SK-MEL-5 (cell line): ENCODE results near the gene RAC2. TPM values are rescaled to one million over a fixed set of nuclear protein-coding genes. Genes with fewer than 3 reads are reported as not detected.

Experiments
- DNase-seq: peaks from one replicate; pipeline ENCODE4 v3.0.0-alpha.2; 2016; ENCODE audit warnings: low read depth, low spot score
- in situ Hi-C: cut with HindIII; loops from 2 replicates; pipeline ENCODE4 v1.10.0; 2016; ENCODE audit warnings: low sequenced_read_pairs, high pct_unique_total_duplicates, low pct_unique_long_range_greater_than_20kb
- total RNA-seq: library from RNA; depleted of rRNA; stranded (reverse); fragments of >200 nt; shearing (Covaris generic); gene quantifications from 2 replicates; pipeline ENCODE4 v1.2.3, GENCODE V29; 2014

Gene RAC2
- total RNA-seq, 1 experiment from 2014 or later: not detected

DNA sequence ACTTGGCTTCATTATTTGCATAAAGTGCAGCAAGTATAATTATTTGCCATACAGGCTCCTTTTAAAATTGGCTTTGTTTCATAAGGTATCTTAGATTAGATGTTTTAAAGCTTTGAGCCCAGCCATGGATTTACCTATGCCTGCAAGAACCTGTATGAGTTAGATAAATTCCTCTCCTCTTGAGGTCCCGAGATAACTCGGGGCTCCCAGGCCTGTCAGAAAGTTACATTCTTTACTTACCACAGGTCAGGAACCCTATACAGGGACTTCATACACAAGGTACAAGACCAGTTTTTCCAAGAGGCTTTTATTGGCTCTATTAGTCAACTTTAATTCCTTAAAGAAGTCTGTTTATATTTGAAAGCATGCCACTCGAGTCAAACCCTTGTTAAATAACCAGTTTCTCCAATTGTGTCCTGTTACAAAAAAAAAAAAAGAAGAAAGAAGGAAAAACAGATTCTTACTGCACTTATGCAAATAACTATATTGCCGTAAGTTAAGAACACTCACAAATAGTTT is 53.7 kb downstream of the RAC2 start:
- DNase-seq: no peak
- in situ Hi-C loops: loop anchor here (25.0 kb wide), 1 partner anchor 128 kb away; the partner anchor contains the start of gene KCTD17

DNA sequence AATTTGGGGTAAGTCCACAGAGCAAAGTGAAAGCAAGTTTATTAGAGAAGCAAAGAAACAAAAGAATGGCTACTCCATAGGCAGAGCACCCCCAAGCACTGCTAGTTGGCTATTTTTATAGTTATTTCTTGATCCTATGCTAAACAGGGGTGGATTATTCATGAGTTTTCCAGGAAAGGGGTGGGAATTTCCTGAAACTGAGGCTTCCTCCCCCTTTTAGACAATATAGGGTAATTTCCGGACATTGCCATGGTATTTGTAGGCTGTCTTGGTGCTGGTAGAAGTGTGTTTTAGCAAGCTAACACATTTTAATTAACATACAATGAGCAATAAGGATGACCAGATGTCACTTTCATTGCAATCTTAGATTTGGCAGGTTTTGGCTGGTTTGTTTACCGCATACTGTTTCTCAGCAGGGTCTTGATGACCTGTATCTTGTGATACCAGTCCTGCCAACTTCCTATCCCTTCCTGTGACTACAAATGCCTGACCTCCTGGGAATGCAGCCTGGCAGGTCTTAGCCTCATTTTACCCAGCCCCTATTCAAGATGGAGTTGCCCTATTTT is 55.1 kb downstream of the RAC2 start:
- in situ Hi-C loops: loop anchor here (25.0 kb wide), 1 partner anchor 127 kb away; the partner anchor contains the start of gene KCTD17
- DNase-seq: peak; percentile 40

- DNase-seq: peak; percentile 56
- in situ Hi-C loops: loop anchor here (25.0 kb wide), 1 partner anchor 126 kb away; the partner anchor contains the start of gene KCTD17
Observed at GRCh38 chr22:37187891-37188761, 55.9 kb downstream of the RAC2 start, which contains the start of gene C1QTNF6. Gene C1QTNF6 (minus strand): TSS chr22:37188247. CDS start chr22:37188213, 34 bp downstream.

- in situ Hi-C loops: loop anchor here (25.0 kb wide), 1 partner anchor 125 kb away; the partner anchor contains the start of gene KCTD17
- DNase-seq: peak; percentile 55
Observed at GRCh38 chr22:37187552-37187890, 56.5 kb downstream of the RAC2 start.

DNA sequence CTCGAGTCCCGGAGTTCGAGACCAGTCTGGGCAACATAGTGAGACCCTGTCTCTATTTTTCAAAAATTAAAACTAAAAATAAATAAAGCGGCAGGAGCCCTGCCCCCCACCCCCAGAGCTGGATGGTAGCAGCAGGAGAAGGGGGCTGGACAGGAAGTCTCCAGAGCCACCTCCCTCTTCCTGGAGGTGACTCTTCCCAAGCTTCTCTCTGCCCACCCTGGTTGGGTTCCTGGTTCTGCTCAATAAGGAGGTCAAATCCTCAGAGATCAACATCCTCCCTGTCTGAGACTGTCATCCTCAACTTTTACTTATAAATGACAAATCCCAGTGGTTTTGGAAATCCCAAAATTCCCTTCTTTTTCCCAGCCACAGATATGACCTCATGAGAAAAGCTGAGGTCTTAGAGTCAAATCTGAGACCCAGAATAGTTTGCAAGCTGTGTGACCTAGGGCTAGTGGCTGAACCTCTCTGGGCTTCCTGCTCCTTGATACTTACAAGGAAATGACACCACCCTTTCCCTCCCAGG is 57.0 kb downstream of the RAC2 start:
- peak; percentile 40 for DNase-seq
- in situ Hi-C loops: loop anchor here (25.0 kb wide), 1 partner anchor 125 kb away; the partner anchor contains the start of gene KCTD17

- in situ Hi-C loops: loop anchor here (25.0 kb wide), 1 partner anchor 124 kb away; the partner anchor contains the start of gene KCTD17
- peak; percentile 90 for DNase-seq
Observed at GRCh38 chr22:37186228-37186996, 57.7 kb downstream of the RAC2 start.

DNA sequence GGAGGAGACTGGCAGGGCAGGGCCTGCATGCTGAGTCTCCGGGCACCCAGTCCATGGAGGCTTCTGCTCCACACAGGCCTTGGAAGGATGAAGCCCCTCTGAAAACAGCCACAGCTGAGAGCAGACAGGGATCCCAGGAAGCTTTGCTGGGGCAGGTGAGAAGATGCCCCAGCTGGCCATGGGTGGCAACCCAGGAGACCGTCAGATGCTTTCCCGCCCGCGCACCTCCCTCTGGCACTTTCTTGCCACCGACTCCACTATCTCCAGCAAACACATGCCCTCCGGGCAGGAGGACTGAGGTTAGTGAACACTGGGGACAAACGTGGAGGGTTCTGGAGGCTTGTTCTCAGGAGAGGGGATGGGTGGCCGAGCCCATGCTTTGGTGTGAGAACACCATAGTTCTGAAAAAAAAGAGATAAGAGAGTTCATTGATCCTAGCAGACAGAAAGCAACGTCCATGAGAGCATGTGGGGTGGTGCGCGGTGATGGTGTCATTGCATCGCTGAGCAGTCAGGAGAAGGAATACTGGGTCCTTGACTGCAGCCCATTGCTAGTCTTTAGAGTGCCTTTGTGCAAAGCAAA is 58.3 kb downstream of the RAC2 start:
- DNase-seq: no peak
- in situ Hi-C loops: loop anchor here (25.0 kb wide), 1 partner anchor 123 kb away; the partner anchor contains the start of gene KCTD17

- no peak for DNase-seq
- in situ Hi-C loops: loop anchor here (25.0 kb wide), 1 partner anchor 123 kb away; the partner anchor contains the start of gene KCTD17
Observed at GRCh38 chr22:37184816-37185541, 59.1 kb downstream of the RAC2 start.

GRCh38 chr22:37184380-37184755 is 59.7 kb downstream of the RAC2 start:
- in situ Hi-C loops: loop anchor here (25.0 kb wide), 1 partner anchor 122 kb away; the partner anchor contains the start of gene KCTD17
- no peak for DNase-seq

- no peak for DNase-seq
- in situ Hi-C loops: loop anchor here (25.0 kb wide), 1 partner anchor 121 kb away; the partner anchor contains the start of gene KCTD17
Observed at GRCh38 chr22:37183432-37184379, 60.4 kb downstream of the RAC2 start.

DNA sequence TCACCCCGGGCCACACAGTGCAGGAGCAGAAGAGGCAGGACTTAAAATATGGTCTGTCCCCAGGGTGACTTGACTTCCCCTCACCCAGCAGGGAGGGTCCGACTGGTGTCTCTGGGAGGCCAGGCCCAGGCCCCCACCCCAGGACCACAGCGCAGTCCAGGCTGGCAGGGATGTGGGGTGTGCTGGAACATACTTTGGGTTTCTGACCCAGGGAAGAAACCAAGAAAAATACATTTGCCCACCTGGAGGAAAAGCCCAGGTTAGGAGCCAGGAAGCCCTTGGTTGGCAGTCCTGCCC is 61.2 kb downstream of the RAC2 start:
- in situ Hi-C loops: loop anchor here (25.0 kb wide), 1 partner anchor 121 kb away; the partner anchor contains the start of gene KCTD17
- no peak for DNase-seq

DNA sequence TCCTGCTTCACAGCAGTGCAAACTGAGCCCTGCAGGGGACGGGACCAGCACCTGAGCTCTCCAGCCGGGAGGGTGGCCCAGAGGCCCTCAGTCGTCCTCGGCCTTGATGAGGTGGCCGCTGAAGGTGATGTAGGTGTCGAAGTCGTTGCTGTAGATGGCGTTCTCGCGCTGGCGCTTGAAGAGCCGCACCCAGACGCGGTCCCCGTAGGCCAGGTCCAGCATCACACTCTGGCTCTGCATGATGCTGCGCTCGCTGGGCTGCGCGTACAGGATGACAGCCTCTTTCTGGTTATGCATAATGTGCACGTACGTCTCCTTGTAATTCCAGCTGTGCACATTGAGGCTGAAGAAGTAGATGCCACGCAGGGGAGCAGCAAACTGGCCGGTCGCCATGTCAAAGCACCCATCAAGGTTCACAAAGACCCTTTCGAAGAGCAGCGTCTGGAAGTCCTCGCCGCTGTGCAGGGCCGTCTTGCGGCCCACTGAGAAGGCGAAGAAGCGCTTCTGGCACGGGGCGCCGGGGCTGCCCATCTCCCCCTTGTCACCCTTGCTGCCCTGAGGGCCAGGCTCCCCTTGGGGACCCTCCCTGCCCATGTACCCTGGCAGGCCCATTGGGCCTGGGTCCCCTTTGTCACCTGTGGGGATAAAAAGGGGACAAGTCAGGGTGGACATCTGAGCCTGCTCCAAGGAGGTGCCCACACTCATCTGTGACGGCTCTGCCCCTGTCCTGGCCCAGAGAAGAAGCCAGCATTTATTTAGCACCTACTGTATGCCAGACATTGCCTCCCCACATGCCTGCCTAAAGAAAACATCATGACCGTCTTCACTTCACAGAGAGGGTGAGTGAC is 61.7 kb downstream of the RAC2 start:
- no peak for DNase-seq
- in situ Hi-C loops: loop anchor here (25.0 kb wide), 1 partner anchor 120 kb away; the partner anchor contains the start of gene KCTD17

- in situ Hi-C loops: loop anchor here (25.0 kb wide), 1 partner anchor 119 kb away; the partner anchor contains the start of gene KCTD17
- DNase-seq: no peak
Observed at GRCh38 chr22:37181681-37182080, 62.4 kb downstream of the RAC2 start.

GRCh38 chr22:37180531-37181231 is 63.4 kb downstream of the RAC2 start:
- in situ Hi-C loops: loop anchor here (25.0 kb wide), 1 partner anchor 118 kb away; the partner anchor contains the start of gene KCTD17
- DNase-seq: no peak
